ENCODE results near the gene ZBTB45.

The ZBTB45 gene

DNA sequence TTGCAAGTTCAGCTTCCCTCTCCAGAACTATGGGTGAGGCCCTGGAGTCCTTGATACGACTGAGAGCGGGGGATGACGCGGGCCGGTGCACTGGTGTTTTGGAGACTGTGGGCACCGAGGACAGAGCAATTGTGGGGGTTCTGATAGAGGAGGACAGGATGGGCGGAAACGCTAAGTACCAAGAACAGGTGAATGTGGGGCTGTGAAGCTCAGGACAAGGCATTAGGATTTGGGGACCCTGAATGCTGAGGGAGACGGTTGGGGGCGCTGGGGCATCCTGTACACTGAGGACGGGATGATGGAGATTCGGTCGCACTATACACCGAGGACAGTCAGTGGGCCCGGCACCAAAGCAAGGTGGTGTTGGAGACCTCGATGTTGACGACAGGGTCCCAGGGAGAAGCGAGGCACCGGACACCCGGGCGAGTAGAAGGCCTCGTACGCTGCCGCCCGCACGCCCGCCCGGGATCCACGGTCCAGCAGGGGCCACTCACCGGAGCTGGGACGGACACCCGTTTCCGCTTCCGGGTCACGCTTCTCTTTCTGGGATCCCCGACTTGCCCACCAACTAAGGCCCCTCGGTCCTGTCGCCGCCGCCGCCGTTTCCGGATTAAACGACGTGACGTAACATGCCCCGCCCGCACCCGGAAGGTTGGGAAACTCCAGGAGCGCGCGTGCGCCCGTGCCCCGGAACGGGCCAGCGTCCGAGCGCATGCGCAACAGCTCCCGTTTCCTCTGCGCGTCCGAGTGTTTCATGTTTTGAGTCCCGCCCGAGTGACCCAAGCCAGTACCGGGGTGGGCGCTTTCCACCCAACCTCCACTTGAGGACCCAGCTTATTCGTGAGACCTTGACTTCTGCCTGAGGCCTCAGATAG, 35.1 kb upstream of the ZBTB45 start, which contains the start of gene CHMP2A:
Gene CHMP2A, minus strand, starts transcription at position 612 of the 875 bp plus-strand sequence. CDS start 893 bp downstream, outside the sequence.
- peaks cover 36 to 41% of the 10 kb centered on the region in 2 donors for H3K4me1 ChIP-seq (ENCODE audit: control insufficient read depth in 1 of 2, insufficient read depth in 2 of 2, low read length in 2 of 2)
- peaks cover 33 to 42% of the 10 kb centered on the region in 2 donors for H3K36me3 ChIP-seq (ENCODE audit: control insufficient read depth in 1 of 2, insufficient read depth in 2 of 2, low read length in 2 of 2)
- H3K27me3 ChIP-seq (ENCODE audit: control insufficient read depth in 1 of 2, insufficient read depth in 2 of 2, low read length in 2 of 2), result no peaks in the 10 kb centered on the region

DNA sequence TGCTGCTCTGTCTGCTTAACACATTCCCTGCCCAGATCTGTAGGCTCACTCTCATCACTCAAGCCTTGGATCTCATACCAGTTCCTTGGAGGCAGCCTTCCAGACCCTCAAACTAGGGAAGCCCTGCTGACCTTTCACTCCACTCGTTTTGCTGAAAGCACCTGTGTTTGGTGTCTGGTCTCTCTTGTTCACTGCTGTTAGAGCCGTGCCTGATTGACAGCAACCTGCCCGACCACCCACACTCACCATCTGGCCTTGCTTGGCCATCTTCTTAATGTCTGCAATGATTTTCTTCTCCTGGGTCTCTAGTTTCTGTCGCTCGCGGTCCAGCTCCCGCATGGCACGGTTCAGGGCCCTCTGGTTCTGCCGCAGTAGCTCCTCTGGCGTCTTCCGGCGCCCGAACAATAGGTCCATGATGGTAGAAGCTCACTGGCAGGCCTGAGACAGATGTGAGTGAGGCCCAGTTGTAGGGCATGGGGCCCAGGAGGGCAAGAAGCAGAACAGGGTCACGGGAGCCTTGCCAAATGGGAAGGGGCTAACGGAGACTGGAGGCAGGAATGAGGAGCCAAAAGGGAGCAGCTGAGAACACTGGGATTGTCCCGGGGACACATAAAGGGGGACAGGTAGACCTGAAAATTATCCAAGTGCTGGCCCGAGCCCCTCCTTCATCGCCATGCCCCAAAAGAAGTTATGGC, 34.3 kb upstream of the ZBTB45 start:
- H3K36me3 ChIP-seq (ENCODE audit: control insufficient read depth in 1 of 2, insufficient read depth in 2 of 2, low read length in 2 of 2), result peaks cover 41 to 50% of the 10 kb centered on the region in 2 donors
- H3K4me1 ChIP-seq (ENCODE audit: control insufficient read depth in 1 of 2, insufficient read depth in 2 of 2, low read length in 2 of 2), result peaks cover 34 to 36% of the 10 kb centered on the region in 2 donors
- peak overlapping the region; percentile 97 for H3K27ac ChIP-seq (ENCODE audit: low read depth, low read length)
- peak overlapping the region; percentile 97 to 99 for H3K9ac ChIP-seq (ENCODE audit: low read depth in 1 of 2, low read length in 2 of 2)
- H3K27me3 ChIP-seq (ENCODE audit: control insufficient read depth in 1 of 2, insufficient read depth in 2 of 2, low read length in 2 of 2), result no peaks in the 10 kb centered on the region
- H3K4me3 ChIP-seq (ENCODE audit: low read depth in 1 of 2, low read length in 2 of 2), result peak overlapping the region; percentile 91 to 100
- no peaks in the 10 kb centered on the region for H3K9me3 ChIP-seq (ENCODE audit: control insufficient read depth in 1 of 2, low read length in 2 of 2)

More for the DNA sequence above, 35.1 kb upstream of the ZBTB45 start, which contains the start of gene CHMP2A:
- H3K4me3 ChIP-seq (ENCODE audit: low read depth in 1 of 2, low read length in 2 of 2), result peak within 1 kb of the TSS; percentile 91 to 100
- no peaks in the 10 kb centered on the region for H3K9me3 ChIP-seq (ENCODE audit: control insufficient read depth in 1 of 2, low read length in 2 of 2)
- peak within 1 kb of the TSS; percentile 97 to 99 for H3K9ac ChIP-seq (ENCODE audit: low read depth in 1 of 2, low read length in 2 of 2)
- H3K27ac ChIP-seq (ENCODE audit: low read depth, low read length), result peak within 1 kb of the TSS; percentile 97

DNA sequence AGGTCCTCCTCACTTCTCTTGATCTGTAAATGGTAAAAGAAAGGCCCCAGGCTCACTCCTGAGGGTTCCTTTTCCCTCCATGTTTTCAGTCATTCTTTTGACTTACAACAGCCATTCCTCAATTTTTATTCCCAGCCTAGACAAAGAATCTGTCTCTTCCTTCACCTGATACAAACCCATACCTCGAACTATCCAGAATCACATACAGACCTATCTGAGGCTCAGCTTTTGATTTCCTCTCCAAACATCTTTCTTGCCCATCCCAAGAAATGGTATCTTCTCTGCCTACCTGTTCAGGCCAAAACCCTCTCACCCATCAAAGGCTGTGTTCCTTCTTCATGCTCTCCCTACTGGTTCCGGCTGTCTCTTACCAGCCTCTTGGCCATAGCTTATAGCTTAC, 33.0 kb upstream of the ZBTB45 start:
- Histone ChIP-seq H3K27ac (ENCODE audit: low read depth, low read length) (no peak overlapping the region), H3K4me3 (ENCODE audit: low read depth in 1 of 2, low read length in 2 of 2) (no peak overlapping the region), H3K4me1 (ENCODE audit: control insufficient read depth in 1 of 2, insufficient read depth in 2 of 2, low read length in 2 of 2) (peaks cover 32 to 35% of the 10 kb centered on the region in 2 donors), H3K36me3 (ENCODE audit: control insufficient read depth in 1 of 2, insufficient read depth in 2 of 2, low read length in 2 of 2) (peaks cover 54 to 62% of the 10 kb centered on the region in 2 donors), H3K27me3 (ENCODE audit: control insufficient read depth in 1 of 2, insufficient read depth in 2 of 2, low read length in 2 of 2) (no peaks in the 10 kb centered on the region), H3K9ac (ENCODE audit: low read depth in 1 of 2, low read length in 2 of 2) (no peak overlapping the region), H3K9me3 (ENCODE audit: control insufficient read depth in 1 of 2, low read length in 2 of 2) (no peaks in the 10 kb centered on the region)

DNA sequence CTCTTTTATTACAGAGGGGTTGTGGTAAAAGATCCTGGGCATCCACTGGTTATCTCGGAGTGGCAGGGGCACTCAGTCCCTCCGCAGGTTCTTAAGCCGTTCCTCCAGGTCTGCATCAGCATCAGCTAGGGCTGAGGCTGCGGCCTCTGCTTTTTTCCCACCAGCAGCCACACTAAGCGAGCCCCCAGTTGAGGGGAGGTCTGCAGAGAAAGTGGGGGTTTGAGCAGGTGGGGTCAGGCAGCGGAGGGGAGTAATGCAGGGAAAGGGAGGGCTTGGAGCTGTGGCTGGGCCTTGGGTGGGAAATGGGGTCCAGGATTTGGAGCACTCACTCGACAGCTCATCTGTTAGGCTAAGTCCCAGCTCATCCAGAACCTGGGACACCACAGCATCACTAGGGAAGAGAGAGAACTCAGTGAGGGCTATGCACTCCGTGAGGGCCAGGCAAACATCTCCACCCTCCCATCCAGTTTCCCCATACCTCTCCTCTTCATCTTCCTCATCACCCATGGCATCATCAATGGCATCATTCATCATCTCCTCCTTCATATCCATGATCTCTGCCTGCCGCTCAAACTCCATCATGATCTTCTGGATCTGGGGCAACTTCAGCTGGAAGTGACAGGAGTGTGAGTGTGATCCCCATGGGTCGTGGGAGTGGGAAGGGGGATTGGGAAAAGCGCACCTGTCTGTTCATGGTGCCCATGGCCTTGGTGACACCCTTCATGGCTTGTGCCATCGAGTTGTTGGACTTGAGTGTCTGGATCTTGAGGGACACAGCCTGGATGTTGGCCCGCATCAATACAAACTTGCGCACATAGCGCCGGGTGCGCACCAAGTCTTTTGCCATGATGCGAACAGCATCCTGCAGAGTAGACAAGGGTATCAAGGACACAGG, 32.2 kb upstream of the ZBTB45 start:
- no peak overlapping the region for H3K9ac ChIP-seq (ENCODE audit: low read depth in 1 of 2, low read length in 2 of 2)
- no peak overlapping the region for H3K4me3 ChIP-seq (ENCODE audit: low read depth in 1 of 2, low read length in 2 of 2)
- H3K4me1 ChIP-seq (ENCODE audit: control insufficient read depth in 1 of 2, insufficient read depth in 2 of 2, low read length in 2 of 2), result peaks cover 27 to 31% of the 10 kb centered on the region in 2 donors
- H3K27ac ChIP-seq (ENCODE audit: low read depth, low read length), result no peak overlapping the region
- no peaks in the 10 kb centered on the region for H3K9me3 ChIP-seq (ENCODE audit: control insufficient read depth in 1 of 2, low read length in 2 of 2)
- H3K27me3 ChIP-seq (ENCODE audit: control insufficient read depth in 1 of 2, insufficient read depth in 2 of 2, low read length in 2 of 2), result no peaks in the 10 kb centered on the region
- H3K36me3 ChIP-seq (ENCODE audit: control insufficient read depth in 1 of 2, insufficient read depth in 2 of 2, low read length in 2 of 2), result peaks cover 55 to 67% of the 10 kb centered on the region in 2 donors

DNA sequence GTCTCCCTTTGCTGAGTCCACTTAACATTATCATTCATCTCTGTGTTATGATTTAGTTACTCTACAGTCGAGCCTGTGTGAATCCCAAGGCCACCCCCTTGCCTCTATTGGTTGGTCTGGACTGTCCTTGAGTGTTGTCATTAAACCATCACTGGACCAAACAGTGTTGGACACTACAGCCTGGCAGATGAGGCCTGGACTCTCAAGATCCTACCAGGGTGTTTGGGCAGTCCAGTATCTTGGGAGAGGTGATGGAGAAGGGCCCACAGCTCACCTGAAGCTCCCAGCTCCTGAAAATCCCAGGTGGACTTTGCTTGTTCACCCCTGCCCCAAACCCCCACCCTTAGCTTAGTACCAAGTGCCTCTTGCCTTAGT, 31.5 kb upstream of the ZBTB45 start:
- H3K9ac ChIP-seq (ENCODE audit: low read depth in 1 of 2, low read length in 2 of 2), result no peak overlapping the region
- peaks cover 48 to 60% of the 10 kb centered on the region in 2 donors for H3K36me3 ChIP-seq (ENCODE audit: control insufficient read depth in 1 of 2, insufficient read depth in 2 of 2, low read length in 2 of 2)
- peaks cover 27 to 31% of the 10 kb centered on the region in 2 donors for H3K4me1 ChIP-seq (ENCODE audit: control insufficient read depth in 1 of 2, insufficient read depth in 2 of 2, low read length in 2 of 2)
- H3K9me3 ChIP-seq (ENCODE audit: control insufficient read depth in 1 of 2, low read length in 2 of 2), result no peaks in the 10 kb centered on the region
- H3K27me3 ChIP-seq (ENCODE audit: control insufficient read depth in 1 of 2, insufficient read depth in 2 of 2, low read length in 2 of 2), result no peaks in the 10 kb centered on the region
- H3K27ac ChIP-seq (ENCODE audit: low read depth, low read length), result no peak overlapping the region
- no peak overlapping the region for H3K4me3 ChIP-seq (ENCODE audit: low read depth in 1 of 2, low read length in 2 of 2)

DNA sequence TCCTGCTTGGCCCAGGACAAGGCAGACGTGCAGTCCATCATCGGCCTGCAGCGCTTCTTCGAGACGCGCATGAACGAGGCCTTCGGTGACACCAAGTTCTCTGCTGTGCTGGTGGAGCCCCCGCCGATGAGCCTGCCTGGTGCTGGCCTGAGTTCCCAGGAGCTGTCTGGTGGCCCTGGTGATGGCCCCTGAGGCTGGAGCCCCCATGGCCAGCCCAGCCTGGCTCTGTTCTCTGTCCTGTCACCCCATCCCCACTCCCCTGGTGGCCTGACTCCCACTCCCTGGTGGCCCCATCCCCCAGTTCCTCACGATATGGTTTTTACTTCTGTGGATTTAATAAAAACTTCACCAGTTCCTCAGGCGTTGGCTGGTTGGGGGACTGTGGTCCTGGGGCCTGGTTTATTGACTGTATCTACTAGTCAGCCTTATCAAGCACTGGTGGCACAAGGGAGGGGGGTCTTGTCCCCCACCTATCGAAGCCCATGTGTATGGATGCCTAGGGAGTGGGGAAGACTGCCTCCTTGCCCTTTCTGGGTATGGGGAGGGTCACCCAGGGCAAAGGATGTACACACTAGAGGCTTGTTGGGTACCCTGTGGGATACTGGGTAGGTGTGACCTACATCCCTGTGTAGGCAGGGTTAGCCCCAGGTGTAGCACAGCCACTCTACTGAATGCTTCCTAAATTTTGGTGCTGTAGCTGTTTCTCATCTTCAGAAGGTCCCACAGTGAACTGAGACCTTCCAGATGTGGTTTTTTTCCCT, 30.9 kb upstream of the ZBTB45 start:
- H3K9me3 ChIP-seq (ENCODE audit: control insufficient read depth in 1 of 2, low read length in 2 of 2), result no peaks in the 10 kb centered on the region
- H3K27ac ChIP-seq (ENCODE audit: low read depth, low read length), result no peak overlapping the region
- H3K27me3 ChIP-seq (ENCODE audit: control insufficient read depth in 1 of 2, insufficient read depth in 2 of 2, low read length in 2 of 2), result no peaks in the 10 kb centered on the region
- H3K4me1 ChIP-seq (ENCODE audit: control insufficient read depth in 1 of 2, insufficient read depth in 2 of 2, low read length in 2 of 2), result peaks cover 31 to 34% of the 10 kb centered on the region in 2 donors
- H3K9ac ChIP-seq (ENCODE audit: low read depth in 1 of 2, low read length in 2 of 2), result no peak overlapping the region
- peaks cover 48 to 65% of the 10 kb centered on the region in 2 donors for H3K36me3 ChIP-seq (ENCODE audit: control insufficient read depth in 1 of 2, insufficient read depth in 2 of 2, low read length in 2 of 2)
- no peak overlapping the region for H3K4me3 ChIP-seq (ENCODE audit: low read depth in 1 of 2, low read length in 2 of 2)

DNA sequence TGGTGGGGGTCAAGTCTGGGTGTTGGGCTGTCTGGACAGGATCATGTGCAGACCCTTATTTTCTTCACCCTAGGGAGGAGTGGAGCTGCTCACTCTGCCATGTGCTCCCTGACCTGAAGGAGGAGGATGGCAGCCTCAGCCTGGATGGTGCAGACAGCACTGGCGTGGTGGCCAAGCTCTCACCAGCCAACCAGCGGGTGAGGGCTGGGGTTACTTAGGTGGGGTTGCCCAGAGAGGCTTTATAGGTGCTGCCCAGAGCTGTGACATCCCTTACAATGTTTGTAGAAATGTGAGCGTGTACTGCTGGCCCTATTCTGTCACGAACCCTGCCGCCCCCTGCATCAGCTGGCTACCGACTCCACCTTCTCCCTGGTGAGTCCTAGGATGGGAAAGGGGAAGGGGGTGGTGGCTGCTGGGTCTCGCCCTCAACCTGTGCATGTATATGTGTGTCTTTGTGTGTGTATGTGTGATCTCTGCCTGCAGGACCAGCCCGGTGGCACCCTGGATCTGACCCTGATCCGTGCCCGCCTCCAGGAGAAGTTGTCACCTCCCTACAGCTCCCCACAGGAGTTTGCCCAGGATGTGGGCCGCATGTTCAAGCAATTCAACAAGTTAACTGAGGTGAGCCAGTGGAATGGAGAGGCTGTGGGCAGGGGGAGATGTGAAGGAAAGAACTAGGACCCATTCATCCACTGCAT, 30.2 kb upstream of the ZBTB45 start:
- no peaks in the 10 kb centered on the region for H3K9me3 ChIP-seq (ENCODE audit: control insufficient read depth in 1 of 2, low read length in 2 of 2)
- H3K4me3 ChIP-seq (ENCODE audit: low read depth in 1 of 2, low read length in 2 of 2), result no peak overlapping the region
- no peaks in the 10 kb centered on the region for H3K27me3 ChIP-seq (ENCODE audit: control insufficient read depth in 1 of 2, insufficient read depth in 2 of 2, low read length in 2 of 2)
- no peak overlapping the region for H3K27ac ChIP-seq (ENCODE audit: low read depth, low read length)
- peaks cover 48 to 68% of the 10 kb centered on the region in 2 donors for H3K36me3 ChIP-seq (ENCODE audit: control insufficient read depth in 1 of 2, insufficient read depth in 2 of 2, low read length in 2 of 2)
- H3K4me1 ChIP-seq (ENCODE audit: control insufficient read depth in 1 of 2, insufficient read depth in 2 of 2, low read length in 2 of 2), result peaks cover 29 to 32% of the 10 kb centered on the region in 2 donors
- H3K9ac ChIP-seq (ENCODE audit: low read depth in 1 of 2, low read length in 2 of 2), result no peak overlapping the region

DNA sequence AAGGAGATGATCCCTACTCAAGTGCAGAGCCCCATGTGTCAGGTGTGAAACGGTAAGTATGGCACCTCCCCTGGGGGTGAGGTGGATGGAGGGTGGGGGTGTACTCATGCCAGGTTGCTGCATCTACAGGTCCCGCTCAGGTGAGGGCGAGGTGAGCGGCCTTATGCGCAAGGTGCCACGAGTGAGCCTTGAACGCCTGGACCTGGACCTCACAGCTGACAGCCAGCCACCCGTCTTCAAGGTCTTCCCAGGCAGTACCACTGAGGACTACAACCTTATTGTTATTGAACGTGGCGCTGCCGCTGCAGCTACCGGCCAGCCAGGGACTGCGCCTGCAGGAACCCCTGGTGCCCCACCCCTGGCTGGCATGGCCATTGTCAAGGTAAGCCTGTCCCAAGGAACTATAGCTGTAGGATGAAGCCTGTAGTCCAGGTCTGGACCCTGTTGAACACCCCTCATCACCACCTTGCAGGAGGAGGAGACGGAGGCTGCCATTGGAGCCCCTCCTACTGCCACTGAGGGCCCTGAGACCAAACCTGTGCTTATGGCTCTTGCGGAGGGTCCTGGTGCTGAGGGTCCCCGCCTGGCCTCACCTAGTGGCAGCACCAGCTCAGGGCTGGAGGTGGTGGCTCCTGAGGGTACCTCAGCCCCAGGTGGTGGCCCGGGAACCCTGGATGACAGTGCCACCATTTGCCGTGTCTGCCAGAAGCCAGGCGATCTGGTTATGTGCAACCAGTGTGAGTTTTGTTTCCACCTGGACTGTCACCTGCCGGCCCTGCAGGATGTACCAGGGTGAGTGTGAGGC, 29.5 kb upstream of the ZBTB45 start:
- peaks cover 48 to 68% of the 10 kb centered on the region in 2 donors for H3K36me3 ChIP-seq (ENCODE audit: control insufficient read depth in 1 of 2, insufficient read depth in 2 of 2, low read length in 2 of 2)
- H3K27ac ChIP-seq (ENCODE audit: low read depth, low read length), result no peak overlapping the region
- peaks cover 26% of the 10 kb centered on the region in 2 donors for H3K4me1 ChIP-seq (ENCODE audit: control insufficient read depth in 1 of 2, insufficient read depth in 2 of 2, low read length in 2 of 2)

More for the DNA sequence above, 29.5 kb upstream of the ZBTB45 start:
- H3K27me3 ChIP-seq (ENCODE audit: control insufficient read depth in 1 of 2, insufficient read depth in 2 of 2, low read length in 2 of 2), result no peaks in the 10 kb centered on the region
- H3K9ac ChIP-seq (ENCODE audit: low read depth in 1 of 2, low read length in 2 of 2), result no peak overlapping the region
- H3K9me3 ChIP-seq (ENCODE audit: control insufficient read depth in 1 of 2, low read length in 2 of 2), result no peaks in the 10 kb centered on the region
- no peak overlapping the region for H3K4me3 ChIP-seq (ENCODE audit: low read depth in 1 of 2, low read length in 2 of 2)

Data from duodenal mucosa (tissue), 2 donors.